GM21737 (cell line): ENCODE measurements around the gene SLC22A15.

Experiments used
- ATAC-seq: cut with Tn5 transposase; IDR thresholded peaks from one replicate; pipeline ENCODE4 v1.9.1; 2021; ENCODE audit warnings: mild to moderate bottlenecking, moderate library complexity; ENCODE audit not compliant: unreplicated experiment

Gene SLC22A15

DNA sequence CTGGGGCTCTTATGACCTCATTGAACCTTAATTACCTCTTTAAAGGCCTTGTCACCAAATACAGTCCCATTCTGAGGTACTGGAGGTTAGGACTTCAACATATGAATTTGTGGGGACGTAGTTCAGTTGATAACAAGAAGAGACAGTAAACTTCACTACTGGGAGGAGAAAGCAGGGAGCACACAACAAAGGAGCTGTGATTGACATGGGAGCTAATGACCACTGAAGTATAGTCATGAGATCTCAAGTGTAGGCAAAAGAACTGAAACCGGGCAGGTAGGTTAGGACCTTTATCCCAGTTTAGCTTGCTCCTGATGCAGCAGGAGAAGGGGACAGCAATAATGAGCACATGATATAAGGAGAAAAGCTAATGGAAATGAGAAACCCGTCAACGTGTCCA lies 123.1 kb downstream of the SLC22A15 start:
- no peak for ATAC-seq

DNA sequence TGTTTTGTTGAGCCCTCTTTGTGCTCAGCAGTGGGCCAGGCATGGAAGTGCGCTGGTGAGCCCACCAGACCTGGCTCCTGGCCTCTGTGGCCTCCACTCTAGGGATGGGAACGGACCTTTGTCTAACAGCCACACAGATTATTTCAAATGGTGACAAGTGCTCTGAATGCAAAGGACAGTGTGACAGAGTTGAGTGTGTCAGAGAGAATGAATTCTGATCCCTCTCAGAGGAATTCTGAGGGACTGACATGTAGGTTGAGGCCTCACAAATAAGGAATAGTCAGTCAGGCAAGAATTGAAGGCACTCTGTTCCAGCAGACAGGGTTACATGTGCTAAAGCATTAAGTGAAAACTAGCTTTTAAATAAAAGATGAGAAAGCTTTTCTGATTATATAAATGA lies 123.6 kb downstream of the SLC22A15 start:
- ATAC-seq: no peak

DNA sequence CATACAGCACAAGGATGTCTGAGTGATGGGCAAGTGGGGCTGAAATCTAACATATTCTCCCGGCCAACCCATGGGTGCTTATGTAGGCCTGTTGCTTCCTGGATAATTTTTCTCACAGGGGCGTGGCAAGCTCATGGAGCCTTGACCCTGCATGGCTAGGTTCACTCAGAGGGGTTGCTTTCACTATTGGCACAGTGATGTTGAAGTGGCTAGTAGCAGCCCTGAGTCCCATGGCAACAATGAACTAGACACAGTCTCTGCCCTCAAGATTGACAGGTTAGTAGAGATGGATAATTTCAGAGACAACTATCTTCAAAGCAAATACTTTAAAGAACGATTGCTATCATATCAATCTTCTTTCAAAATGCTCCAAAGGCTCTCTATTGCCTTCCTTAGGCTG lies 128.4 kb downstream of the SLC22A15 start:
- no peak for ATAC-seq

DNA sequence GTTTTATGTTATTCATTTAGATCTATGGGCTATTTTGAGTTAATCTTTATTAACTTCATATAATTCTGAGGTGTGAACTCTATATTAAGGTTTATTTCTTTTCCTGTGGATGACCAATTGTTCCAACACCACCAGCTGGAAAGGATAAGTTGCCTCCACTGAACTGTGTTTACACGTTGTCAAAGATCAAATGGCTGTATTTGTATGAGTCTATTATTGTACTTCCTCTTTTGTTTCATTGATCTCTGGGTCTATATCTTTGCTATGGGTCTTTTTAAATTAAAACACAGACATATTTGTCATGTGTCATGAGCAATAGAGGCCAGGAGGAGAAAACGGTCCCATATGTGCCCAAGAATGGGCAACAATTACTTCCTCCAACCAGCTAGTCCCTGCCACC lies 129.7 kb downstream of the SLC22A15 start:
- ATAC-seq: no peak

DNA sequence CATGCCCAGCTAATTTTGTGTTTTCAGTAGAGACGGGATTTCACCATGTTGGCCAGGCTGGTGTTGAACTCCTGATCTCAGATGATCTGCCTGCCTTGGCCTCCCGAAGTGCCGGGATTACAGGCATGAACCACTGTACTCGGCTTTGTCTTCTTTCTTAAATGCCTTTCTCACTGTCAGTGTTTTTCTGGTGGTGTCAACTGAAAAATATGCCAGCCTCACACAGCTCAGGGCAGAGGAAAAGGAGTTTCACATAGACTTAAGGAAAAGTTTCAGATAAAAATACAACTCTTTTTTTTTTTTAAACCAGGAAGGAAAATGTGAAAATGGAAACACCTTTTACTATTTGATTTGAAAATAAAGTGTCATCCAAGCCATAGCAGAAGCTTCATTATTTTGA lies 130.3 kb downstream of the SLC22A15 start:
- no peak for ATAC-seq

DNA sequence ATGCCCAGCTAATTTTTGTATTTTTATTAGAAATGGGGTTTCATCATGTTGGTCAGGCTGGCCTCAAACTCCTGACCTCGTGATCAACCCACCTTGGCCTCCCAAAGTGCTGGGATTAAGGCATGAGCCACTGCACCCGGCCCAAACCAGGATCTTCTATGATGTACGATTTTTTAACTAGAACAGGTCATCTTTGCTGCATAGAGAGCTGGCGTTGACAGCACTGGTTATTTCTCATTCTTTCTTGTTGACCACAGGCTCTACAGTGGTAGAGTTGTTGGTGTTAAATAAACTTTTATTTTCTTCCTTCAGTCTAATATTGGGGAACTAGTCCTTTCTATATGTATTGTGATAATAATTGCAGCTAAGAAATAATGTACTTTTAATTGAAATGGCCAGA lies 131.1 kb downstream of the SLC22A15 start:
- no peak for ATAC-seq

DNA sequence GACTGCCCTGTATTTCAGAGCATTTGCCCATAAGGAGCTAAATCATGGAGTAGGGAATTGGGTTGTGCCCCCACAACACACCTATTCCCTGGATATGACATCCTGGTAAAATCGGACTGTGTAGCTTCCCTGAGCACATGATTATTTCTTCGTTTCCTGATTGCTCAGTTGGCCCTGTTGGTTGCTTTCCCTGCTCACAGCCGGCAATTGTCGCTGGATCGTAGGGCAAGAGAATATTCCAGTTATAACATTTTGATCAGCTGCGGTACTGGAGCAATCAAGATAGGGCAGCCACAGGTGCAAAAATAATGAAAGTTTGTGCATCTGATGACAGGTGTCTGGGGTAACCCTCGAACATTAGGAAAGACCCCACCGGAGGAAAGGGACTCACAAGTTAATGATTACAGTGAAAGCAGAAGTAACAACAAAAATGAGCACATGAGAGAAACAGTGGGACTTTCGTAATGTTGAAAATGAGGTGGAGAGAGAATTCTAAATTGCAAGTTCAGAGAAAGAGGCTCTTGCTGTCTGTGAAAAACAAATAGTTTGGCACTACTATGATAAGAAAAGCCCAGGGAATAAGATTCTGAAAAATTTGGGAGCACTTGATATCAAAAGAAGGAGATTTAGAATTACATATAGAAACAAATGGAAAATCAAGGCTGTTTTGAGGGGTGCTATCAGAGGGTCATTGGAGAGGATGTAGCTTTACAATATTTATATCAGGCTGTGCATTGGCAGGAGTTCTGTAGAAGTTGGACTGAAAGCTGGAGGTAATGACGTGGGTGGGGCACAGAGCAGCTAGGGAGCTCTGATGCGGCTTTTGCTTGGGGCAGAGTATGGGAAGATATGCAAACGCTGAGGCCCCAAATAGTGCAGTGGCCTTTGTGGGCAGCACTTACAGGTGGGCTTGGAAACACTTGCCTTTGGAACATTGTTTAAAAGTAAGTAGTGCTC lies 134.5 kb downstream of the SLC22A15 start, which contains the start of gene MAB21L3:
TSS of gene MAB21L3 (plus strand) at position 833 of the 957 bp plus-strand sequence. CDS start 1,217 bp downstream, outside the sequence.
- no peak for ATAC-seq

DNA sequence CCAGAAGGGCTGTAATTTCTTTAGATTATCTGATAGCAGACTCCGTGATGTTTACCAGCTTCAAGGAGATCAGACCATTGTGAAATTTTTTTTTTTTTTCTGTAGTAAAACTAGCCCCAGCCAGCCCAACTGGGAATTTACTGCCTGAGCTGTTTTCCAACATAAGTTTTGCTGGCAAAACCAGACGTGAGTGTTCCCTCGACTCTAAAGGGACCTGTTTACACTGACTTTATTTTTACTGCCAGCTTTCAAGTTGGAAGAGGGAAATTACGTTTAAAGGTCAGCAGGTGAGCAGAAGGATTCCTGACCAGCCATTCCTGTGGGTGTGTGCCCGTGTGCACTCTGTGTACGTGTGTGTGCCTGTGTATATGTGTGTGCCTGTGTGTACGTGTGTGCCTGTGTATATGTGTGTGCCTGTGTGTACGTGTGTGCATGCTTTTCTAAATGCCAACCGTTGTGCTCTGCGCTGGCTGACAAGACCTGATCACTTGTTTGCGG lies 135.3 kb downstream of the SLC22A15 start:
- ATAC-seq: no peak

DNA sequence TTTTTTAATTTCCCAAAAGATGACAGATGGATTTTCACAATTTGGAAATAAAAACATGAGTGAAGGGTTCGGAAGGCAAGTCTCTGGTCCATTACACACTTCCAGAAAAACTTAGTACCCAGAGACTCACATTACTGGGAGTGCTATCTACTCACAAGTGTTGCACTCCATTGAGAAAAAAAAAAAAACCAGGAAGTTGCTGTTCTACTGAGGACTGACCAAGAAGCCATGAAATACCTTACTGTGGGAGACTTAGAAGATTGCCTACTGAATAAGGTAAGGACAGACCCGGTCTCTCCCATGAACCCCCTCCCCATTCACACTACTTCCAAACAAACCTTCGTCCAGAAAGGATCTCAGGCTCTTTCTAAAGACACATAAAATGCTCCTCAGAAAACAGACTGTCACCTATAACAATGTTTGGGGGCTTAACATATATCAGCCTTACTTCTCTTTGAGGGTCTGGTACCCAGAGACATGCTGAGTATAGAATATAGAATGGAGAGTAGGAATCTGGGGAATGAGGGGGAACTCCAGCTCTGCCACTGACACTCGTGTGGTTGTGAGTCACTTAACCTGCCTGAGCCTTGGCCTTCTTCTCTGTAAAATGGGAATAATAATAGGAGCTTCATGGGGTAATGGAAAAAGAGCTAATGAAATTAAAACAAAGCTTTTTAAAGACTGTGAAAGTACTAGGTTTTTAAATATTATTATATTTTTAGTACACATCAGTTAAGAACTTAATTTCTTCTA lies 136.3 kb downstream of the SLC22A15 start:
- ATAC-seq: no peak

DNA sequence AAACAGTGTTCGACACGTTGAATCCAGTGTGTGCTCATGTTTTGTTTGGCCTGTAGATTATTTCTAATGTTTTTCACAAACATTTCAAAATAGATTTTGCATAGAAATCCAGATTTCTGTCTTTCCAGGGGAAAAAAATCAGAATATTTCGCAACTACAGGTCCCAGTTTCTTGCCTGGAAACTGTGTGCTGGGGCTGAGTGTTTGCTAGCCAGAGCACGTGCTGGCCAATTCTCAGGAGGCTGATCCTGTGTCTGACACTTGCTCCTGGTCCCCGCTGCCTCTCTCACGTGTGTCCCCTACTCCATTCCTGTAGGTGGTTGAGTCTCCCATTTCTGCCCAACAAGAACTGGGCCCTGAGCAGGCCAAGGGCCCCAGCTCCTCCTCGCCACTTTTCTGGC lies 137.3 kb downstream of the SLC22A15 start:
- ATAC-seq: no peak

DNA sequence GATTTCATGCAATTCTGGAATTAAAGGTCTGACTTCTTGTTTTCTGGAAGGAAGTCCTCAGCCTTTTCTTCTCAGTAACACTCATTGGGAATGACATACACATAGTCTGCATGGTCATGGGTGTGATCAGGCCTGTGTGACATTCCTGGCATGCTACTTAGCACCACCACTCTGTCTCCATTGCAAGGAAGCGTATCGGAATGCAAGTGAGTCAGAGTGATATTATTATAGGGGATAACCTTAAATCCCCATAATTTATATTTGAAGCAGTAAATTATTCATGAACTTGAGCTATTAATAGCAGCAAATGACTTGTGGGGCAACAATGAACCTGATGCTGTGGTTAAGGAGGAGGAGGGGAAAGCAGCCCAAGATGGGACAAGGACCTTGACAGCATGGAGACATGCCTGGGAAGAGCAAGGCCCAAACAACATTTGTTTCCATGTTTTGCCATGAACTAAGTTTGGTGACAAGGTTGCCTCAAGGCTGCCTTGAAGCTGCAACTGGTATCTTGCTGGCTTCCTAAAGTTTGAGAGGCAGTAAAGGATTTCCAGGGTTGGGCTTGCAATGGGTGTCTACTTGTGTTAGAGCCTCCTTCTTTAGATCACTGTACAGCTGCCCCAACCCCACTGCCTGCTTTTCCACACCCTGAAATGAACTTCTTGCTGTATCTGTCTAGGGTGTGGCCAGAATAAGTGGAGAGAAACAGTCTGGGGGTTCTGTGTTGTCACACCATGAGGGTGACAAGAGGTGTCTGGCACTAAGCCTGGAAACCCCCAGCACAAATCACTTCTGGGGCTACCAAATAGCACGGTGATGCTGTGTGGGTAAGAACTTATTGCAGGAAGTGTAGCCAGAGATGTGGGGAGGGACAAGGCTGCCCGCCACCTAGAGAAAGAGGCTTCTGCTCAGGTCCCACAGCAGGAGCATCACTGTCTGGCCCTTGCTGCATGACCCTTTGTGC lies 139.4 kb downstream of the SLC22A15 start:
- ATAC-seq: no peak

DNA sequence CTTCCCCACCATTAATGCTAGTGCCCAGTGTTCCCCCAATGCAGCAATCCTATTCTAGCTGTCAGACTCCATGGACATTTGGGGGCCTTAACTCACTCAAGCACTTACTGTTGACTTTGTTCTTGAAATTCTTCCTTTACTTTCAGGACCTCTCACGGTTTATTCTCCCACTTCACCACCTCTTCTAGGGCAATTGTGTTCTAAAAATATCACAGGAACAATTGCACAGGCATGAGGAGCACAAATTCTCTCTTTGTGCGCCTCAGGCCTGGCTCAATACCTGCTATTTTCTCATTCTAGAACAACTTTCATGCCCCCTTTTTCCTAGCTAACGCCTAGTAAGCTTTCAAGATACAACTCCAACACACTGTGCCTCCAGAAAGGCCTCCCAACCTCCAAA lies 142.2 kb downstream of the SLC22A15 start:
- no peak for ATAC-seq
